Measurements from ENCODE around the gene TGM3.

TGM3 gene

DNA sequence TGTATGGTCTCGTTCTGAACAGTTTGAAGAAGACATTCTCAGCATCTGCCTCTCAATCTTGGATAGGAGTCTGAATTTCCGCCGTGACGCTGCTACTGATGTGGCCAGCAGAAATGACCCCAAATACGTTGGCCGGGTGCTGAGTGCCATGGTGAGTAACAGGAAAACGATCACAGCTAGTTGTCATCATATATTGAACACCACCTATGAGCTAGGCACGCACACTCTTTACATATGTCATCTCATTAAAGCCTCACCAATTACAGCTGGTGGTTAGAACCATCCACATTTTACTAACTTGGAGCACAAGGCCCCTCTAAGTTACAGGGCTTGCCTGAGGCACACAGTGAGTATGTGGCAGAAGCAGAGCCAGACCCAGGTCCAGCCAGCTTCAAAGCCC lies 17.1 kb downstream of the TGM3 start:
- no peak for DNase-seq

DNA sequence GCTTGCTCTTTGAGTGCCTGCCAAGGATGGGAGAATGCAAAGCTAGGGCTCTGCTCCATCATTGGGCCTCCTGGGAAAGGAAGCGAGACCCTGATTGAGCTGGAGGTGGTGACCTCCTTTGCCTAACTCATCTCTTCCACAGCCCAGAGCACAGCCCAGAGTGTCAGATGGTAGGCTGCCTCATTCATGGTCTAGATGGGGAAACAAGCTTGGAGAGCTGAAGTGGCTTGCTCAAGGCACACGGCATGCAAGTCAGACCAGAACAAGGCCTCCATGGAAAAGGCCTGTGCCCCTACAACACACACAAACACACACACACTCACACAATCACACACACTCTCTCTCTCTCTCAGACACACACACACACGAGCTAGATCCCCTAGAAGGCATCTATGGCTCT lies 17.5 kb downstream of the TGM3 start:
- no peak for DNase-seq

DNA sequence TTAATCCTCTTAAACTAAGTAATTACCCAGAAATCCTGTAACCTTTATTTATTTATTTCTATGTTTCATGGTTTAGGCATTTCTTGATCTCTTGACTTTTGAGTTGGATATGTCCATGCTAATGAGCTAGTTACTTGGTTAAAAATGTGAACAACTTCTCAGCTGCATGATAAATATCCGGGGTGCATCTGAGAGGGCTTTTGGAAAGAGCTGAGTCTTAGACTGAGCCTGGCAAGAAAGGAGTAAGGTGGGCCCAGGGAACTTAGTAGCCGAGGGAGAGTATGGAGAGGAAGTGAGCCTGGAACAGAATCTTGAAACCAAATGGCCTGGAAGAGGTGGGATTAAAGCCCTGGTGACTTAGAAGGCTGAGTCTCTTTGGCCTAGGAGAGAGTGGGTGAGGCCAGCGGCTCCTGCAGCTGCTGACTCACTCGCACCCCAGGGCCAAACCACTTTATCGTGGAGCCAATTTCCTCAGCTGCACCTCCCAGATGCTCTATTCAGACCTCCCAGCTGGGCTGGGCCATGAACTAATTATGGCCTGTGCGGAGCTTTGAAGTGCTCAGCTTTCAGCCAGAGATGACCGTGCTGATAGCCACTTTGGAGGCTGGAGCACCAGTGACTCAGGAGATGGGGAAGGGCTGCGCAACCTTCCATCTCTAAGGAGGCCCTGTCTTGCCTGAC lies 19.1 kb downstream of the TGM3 start:
- DNase-seq: no peak

DNA sequence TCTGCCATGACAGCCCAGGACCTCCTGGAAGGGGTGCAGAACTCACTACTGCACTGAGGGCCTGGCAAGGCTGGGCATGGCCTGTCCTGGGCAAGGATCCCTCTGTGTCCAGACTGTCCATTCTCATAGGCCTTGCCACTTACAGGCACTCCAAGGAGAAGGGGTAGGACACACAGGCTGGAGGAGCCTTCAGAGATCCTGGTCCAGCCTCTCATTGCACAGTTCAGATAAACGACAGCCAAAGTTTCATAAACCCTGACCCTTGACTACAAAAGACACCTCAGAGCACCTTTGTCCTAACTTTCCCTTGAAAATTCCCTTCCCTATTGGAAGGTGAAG lies 19.6 kb downstream of the TGM3 start:
- no peak for DNase-seq

DNA sequence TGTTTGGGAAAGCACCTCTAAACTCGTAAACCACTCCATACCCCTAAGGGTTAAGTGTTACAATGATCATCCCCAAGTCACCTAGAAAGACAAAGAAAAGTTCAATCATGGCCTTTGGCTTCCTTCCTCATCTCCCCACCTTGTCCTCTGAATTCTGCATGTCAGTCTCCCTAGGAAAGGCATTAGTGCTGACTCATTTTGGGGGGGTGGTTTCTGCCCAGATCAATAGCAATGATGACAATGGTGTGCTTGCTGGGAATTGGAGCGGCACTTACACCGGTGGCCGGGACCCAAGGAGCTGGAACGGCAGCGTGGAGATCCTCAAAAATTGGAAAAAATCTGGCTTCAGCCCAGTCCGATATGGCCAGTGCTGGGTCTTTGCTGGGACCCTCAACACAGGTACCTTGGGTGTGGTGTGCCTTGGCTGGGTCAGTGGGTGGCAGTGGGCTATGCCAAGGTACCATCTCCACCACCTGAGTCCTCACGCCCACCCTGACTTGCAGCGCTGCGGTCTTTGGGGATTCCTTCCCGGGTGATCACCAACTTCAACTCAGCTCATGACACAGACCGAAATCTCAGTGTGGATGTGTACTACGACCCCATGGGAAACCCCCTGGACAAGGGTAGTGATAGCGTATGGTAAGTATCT lies 21.2 kb downstream of the TGM3 start:
- no peak for DNase-seq

DNA sequence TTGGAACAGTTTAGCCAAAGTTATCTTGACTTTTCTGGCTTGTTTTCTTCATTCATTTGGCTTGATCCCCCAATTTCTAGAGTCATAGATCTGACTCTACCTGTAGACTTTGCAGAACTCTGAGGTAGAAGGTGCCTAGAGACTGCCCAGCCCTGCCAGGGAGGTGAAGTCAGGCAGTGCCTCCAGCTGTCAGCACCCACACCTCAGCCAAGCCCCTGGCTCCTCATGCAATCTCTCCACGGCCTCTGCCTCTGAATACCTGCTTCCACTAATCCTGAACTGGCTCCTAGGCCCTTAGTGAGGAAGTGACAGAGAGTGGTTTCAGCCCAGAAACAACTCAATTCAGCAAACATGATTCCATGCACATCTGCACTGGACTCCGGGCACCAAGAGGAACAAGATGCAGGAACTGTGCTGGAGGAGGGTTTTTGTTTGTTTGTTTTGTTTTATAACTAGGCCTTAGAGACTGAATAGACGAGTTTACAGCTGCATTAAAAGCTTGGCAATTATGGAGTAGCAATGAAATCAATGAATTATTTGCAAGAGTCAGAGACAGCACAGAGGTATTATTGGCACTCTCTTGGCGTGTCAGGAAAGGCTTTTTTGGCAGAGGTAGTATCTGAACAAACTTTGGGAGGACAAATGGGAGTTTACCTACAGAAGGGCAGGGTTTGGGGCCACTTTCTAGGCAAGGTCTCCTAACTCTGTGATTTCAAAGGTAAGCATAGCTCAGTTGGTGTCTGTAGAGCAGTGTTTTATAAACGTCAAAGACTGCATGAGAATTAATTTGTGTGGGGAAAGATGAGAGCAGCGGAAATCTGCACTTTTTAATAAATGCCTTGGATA lies 25.2 kb downstream of the TGM3 start:
- DNase-seq: no peak

DNA sequence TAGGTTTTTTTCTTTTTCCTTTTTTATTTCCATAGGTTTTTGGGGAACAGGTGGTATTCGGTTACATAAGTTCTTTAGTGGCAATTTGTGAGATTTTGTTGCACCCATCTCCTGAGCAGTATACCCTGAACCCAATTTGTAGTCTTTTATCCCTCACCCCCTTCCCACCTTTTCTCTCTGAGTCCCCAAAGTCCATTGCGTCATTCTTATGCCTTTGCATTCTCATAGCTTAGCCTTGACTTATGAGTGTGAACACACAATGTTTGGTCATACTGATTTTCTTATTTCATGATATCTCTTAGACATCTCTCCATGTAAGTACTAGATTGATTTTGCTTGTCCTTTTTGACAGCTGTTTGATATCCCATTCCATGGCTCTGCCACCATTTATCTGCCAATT lies 27.2 kb downstream of the TGM3 start:
- DNase-seq: no peak

DNA sequence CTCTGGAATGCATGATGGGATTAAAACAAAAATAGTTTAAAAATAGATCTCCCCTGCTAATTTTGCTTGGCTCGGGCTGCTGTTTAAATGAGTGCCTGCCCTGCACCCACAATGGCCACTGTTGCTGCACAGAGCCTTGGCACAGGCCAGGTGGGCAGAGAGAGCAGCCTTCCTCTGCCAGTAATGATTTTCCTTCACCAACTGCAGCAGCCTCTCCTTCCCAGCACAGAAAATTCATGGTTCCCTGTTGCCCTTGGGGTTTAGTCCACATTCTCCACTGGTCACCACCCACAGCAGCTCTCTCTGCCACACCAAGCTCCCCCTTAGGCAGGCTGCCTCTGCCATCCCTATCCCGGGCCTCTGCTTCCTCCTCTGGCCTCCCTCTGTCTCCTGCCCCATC lies 30.2 kb downstream of the TGM3 start:
- DNase-seq: no peak

DNA sequence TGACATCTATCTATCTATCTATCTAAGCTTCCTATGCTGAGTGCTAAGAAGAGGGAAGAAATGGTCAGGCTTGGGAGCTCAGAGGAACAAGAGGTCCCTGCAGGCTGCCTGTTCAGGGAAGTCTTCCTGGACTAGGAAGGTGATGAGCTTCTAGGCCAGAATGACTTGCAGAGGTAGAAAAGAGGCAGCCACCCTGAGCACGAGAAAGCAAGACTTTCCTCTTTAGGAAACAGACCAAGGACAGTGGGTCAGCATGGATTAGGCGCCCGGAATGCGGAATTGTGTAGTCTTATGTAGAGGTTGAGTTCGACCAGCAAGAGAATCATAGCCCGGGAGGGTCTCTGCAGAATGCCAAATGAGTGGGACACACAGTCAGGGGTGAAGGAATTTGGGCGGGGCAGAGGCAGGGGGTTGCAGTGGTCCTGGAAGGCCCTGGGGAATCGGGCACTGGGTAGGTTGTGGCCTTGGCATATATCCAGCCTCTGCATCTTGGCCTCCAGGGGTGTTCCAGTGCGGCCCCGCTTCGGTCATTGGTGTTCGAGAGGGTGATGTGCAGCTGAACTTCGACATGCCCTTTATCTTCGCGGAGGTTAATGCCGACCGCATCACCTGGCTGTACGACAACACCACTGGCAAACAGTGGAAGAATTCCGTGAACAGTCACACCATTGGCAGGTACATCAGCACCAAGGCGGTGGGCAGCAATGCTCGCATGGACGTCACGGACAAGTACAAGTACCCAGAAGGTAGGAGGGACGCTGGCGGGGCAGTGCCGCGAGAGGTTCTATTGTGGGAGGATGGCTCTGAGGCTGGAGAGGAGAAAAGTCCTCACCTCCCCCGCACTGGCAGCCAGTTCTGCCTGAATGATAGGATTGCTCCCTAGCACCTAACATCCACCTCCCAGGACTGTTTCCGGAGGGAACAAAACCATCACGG lies 32.1 kb downstream of the TGM3 start:
- no peak for DNase-seq

DNA sequence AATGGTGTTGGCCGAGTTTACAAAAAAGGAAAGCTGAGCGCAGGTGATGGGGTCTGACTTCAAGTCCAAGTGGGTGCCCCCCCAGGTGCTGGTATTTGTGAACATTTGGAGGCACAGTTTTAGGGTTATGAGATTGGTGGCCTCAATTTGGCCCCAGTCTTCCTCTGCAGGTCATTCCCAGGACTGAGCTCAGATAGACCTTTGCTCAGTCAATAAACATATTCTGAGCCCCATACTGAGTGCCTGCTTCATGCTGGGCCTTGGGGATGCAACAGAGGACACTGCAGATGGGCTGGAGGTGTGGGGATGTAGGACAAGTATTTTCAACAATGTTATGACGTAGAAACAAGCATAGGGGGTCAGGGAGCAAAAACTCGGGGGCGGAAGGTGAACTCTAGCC lies 33.5 kb downstream of the TGM3 start:
- DNase-seq: no peak

DNA sequence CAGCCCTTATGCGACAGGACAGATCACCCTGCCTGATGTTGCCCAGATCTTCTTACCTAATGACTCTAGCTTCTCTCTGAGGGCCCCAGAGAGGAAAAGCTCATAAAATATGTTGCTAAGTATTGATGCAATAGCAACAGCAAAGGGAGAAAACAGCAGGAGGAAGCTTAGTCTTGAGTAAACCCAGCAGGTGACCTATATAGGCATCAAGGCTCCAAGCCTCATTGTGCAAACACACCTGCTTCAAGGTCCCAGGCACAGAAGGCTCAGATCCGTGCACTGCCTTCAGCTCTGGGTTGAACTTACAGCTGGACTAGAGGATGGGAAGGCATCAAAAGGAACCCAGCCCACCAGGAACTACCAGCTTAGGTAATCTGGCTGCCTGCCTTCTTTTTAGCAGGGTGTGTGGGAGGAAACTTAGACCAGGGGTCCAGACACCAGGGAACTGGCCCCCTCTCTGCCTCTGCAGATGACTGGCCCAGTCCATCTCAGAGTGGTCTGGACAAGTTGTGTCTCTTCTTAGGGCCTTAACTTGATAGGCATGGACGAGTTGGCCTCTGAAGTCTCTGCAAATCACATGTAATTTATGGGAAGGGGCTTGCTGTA lies 34.4 kb downstream of the TGM3 start:
- no peak for DNase-seq

DNA sequence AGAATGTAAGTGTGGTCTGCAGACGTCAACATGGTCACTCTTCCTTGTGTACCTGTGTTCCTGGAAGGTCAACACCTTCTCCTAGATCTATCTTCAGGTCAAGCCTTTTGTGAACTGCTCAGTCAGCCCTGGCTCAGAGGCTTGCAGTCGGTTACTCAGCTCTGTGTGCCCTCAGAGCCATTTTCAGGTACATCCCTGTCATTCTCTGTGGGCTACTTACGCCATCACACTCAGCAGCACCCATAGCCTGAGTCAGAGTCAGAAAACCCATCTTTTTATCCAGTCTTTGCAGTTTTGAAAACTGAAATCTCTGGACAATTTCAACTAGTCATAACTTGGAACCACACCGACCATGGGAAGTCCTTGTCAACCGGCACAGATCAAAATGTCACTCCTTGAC lies 35.3 kb downstream of the TGM3 start:
- DNase-seq: no peak

DNA sequence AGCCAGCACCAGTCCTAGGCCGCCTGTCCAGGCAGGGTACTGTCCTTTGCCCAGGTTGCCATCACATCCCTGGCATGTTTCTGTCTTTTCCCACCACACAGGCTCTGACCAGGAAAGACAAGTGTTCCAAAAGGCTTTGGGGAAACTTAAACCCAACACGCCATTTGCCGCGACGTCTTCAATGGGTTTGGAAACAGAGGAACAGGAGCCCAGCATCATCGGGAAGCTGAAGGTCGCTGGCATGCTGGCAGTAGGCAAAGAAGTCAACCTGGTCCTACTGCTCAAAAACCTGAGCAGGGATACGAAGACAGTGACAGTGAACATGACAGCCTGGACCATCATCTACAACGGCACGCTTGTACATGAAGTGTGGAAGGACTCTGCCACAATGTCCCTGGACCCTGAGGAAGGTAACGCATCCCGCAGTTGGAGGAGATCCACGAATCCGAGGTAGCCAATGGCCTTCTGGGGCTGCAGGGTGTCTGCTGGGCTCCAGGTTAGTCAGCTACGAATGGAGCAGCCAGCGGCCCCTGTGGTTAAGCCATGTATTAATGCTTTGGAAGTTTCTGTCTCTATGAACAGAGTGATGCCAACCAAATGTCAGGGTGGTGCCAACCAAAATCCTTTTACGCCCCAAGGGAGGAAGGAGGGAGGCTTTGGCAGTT lies 36.2 kb downstream of the TGM3 start:
- no peak for DNase-seq

DNA sequence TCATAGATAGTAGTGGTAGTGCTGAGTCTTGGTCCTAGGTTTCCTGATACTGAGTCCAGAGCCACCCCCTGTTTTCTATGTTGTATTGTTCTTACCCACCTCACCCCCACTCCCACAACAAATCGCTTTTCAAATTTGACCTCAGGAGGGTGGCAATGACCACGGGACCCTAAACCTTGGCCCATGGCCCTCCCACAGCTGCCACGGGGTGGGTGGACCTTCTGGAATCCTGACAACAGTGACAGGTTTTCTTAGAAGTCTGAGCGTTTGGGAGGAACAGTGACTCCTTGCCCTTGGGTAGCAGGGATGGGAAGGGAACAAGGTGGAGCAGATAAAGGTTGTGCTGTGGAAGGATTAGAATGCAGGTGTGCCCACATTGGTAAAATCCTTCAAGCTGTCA lies 36.9 kb downstream of the TGM3 start:
- DNase-seq: no peak

DNA sequence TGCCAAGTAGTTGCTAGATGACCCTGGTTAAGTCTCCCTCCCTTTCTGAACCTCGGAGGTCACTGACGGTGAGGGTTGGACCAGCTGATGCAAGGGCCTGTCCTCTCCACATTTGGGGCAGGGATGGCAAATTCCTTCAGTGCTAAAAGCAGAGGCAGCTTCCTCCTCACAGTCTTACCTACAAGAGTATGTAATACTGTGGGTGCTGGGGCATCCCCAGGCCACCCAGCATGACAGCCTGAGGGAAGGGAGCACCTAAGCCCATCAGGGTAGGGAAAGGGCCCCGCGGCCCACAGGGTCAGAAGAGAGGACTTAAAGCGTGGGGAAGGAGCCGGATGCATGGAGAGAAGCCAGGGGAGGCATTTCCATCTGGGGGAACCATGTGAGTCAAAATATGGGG lies 38.0 kb downstream of the TGM3 start:
- DNase-seq: no peak

DNA sequence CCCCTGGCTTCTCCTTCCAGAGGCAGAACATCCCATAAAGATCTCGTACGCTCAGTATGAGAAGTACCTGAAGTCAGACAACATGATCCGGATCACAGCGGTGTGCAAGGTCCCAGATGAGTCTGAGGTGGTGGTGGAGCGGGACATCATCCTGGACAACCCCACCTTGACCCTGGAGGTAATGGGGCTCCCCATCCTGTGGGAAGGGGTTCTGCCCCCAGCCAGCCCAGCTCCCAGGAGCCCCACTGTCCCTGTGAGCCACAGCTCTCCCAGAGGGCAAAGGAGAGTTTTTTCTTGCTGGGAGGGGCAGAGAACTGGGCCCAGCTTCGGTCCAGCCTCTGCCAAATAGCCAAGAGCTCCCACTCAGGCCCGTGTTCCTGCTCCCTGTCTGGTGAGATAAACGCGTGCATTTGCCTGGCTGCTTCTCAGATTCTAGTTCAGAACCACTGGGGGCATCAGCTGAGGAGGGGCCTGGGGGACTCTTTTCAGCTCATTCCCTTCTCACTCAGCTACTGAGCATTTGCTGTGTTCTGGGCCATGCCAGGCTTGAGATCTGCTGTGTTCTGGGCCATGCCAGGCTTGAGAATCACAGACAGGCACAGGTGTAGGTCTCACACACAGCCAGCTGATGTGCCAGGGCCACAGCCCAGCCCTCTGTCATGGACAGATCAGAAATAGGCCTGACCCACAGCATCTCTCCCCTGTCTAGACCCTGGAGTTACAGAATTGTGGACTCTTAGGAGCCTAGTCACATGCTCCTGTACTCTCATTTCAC lies 39.5 kb downstream of the TGM3 start:
- DNase-seq: no peak

DNA sequence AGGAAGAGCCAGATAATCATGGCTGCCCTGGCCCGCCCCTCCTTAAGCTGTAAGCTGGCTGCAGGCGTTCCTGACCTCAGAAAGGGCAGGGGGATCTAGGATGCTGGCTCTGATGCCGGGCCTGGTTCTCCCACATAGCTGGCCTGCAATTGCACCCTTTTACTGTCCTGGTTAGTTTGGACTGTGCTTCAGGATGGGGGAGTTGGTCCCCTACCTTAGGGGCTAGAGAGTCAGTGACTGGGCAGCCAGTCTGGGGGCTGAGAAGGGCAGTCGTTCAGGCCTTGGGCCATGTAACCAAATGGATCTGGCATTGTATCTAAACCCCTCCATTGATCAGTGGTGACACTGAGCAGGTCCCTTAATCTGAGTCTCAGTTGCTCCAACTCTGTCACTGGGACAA lies 40.7 kb downstream of the TGM3 start:
- no peak for DNase-seq

DNA sequence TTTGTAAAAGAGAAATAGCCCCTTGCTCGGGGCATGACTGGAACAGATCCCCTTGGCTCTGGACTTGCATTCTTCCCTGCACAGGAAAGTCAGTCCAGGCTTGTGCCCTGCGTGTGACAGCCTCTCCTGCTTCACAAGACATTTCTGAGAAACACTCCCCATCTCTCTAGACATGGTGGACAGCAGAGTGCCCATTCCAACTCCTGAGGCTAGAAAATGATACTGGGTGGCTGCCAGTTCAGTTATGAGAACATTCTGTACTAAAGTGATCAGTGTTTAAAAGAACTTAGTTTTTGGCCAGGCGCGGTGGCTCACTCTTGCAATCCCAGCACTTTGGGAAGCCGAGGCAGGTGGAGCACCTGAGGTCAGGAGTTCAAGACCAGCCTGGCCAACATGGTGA lies 41.3 kb downstream of the TGM3 start:
- no peak for DNase-seq

DNA sequence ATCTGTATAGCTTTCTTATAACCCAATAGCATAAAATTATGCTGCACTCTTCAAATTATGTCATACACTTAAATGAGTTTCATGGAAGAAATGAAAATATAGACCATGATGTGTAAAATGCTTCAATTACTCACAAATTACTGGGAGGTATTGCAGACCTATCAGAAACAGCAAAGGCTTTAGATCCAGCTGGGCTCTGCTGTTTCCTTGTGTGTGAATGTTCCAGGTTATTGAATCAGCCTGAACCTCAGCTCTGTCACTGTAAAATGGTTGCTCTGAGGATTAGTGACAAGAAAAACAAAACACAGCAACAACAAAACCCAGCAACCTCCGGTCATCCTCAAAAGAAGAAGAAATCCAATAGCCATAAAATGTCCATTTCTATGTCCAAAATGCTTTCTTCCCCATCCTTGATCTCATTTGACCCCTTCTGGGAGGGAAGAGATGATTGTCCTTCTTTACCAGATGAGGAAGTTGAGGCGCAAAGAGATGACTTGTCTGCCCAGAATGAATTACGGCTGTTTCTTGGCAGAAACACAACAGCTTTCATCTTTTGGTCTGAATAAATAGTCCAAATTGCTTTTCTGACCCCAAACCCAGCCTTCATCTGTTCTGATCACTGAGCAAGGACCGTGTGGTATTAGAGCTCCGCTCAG lies 42.7 kb downstream of the TGM3 start:
- no peak for DNase-seq

DNA sequence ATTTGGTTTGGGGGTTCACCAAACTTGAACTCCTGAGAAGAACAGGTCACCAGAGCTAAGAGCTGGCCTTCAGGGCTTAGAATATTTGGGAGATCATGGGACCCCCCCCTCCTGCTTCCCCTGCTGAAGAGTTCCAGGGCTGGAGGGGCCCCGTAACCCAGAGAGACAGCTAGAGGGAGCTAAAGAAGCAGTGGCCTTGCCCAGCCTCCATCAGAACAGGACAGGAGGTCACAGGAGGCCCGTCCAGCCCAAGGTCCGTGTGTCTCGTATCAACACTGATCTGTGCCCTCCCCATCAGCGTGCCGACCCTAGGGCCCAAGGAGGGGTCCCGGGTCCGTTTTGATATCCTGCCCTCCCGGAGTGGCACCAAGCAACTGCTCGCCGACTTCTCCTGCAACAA lies 44.3 kb downstream of the TGM3 start:
- DNase-seq: no peak

DNA sequence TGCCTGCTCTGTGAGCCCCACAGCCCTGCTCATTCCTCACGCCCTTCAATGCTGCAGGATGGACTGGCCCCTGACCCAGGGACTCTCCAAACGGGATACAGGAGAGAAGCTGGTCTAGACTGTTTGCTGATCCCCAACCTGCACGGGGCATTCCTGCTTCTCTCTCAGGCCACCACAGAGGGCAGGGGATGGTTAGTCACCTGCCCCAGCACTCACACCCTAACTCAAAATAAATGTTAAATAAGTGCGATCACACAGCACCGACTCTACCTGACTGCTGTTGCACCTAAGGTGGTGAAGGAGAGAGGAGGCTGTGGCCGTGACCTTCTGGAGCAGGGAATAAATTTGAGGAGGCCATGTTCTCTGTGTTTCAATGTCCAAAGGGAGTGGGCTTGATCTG lies 45.0 kb downstream of the TGM3 start:
- DNase-seq: no peak

Measured in CD4-positive, alpha-beta T cell treated with Interleukin-21 for 1 hour (primary cell).